NCI-H2196 treated with DMSO at 0.1 percent for 48 hours (cell line): Measurements from ENCODE around the gene KCNJ11.
A peak's percentile ranks its signal among the peaks of the same experiment; 100 is the strongest.
"Not testable (repeated sequence)": the region's sequence is repeated elsewhere in the genome, so short reads cannot be mapped to it uniquely, and the experiment has no call there.

Experiments
- DNase-seq: peaks from one replicate; lab custom pipeline; 2025; ENCODE audit not compliant: unreplicated experiment; lab: John Stamatoyannopoulos, UW

Gene KCNJ11

GRCh38 chr11:17388609-17389210, at the start of gene KCNJ11:
Gene KCNJ11, minus strand, starts transcription at chr11:17388659. Its CDS starts 568 bp downstream, at chr11:17388091.
- no peak for DNase-seq

DNA sequence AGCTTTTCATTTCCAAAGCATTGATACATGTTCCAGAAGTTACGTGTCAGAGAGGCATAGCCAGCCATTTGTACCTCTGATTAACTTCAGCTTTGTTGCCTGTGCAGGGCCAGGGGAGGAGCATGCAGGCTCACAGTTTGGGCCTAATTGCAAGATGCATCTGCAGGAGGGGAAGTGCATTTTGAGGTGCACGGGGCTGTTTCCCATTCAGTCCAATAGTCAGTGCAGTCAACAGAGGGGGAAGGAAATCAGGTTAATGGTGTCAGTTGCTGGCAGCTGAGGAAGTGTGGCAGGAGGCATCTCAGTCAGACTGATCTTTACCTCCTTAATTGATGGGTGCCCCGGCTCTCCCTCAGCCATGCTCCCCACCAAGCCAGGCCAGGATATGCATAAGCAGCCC, 48.9 kb upstream of the KCNJ11 start:
- DNase-seq: no peak

DNA sequence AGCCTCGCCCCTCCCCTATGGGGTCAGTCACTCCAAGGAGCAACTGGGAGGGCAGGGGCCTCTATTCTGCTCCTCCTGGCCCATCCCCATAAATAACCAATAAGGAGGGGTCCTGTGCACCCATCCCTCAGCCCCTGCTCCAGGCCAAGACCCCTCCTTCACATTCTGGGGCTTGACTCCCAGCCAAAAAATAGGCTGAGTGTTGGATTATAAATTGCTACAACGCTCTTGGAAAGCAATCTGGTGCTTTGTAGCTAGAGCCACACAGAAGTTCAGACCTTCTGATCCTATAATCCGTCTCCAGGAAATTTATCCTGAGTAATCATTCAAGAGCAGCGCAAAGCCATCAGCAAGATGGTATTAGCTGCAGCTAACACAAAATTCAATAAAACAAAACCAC, 45.6 kb upstream of the KCNJ11 start:
- no peak for DNase-seq

GRCh38 chr11:17432002-17432401, 43.5 kb upstream of the KCNJ11 start:
- no peak for DNase-seq

DNA sequence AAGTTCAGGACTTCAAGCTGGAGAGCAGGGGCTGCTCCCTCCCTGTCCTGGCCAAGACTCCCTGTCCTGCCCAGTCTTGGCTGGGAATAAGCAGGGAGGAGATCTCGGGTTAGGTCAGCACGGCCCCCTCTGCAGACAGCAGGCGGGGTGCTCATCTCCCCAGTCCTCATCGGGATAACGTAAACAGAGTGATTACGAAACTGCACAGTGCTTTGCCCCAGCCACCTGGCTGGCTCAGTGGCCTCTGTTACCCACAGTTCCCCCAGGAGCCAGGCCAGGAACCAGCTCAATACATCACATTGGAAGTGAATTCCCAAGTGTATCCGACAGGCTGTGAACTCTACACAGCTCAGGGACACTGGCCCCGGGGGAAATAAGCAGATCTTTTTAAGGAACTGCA, 42.7 kb upstream of the KCNJ11 start:
- no peak for DNase-seq

- DNase-seq: no peak
These were observed 42.2 kb upstream of the KCNJ11 start for GRCh38 chr11:17430616-17431015.

GRCh38 chr11:17428925-17429324, 40.5 kb upstream of the KCNJ11 start:
- DNase-seq: no peak

DNA sequence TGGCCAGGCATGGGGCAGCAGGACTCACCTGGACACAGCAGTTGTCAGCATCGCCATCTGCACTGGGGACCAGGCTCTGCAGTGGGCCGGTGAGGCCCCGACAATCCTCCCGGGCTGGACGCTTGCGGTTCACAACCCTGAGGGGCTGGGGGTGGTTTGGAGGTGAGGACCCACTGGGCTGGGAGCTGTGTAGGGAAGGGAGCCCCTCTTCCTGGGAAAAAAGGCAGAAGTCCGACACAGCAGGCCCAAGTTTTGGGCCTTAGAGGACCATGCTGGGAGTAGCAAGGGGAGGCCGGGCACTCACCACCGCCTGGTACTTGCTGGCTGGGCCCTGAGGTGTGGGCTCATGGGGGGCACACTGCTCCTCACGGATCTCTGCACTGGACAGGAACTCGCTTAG, 39.8 kb upstream of the KCNJ11 start:
- DNase-seq: no peak

DNA sequence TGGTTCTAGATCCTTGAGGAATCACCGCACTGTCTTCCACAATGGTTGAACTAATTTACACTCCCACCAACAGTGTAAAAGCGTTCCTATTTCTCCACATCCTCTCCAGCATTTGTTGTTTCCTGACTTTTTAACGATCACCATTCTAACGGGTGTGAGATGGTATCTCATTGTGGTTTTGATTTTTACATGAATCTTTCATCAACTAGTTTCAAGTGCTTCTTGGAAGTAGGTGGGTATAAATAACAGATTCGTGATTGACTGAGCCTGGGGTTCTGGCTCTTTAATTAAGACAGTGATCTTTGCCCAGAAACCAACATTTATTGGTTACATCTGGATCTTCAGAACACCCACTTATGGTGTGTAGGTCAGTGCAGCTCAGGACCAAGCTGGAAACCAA, 37.8 kb upstream of the KCNJ11 start:
- not testable (repeated sequence) for DNase-seq

- no peak for DNase-seq
These were observed 35.3 kb upstream of the KCNJ11 start for GRCh38 chr11:17423533-17424310.

GRCh38 chr11:17421781-17422180, 33.3 kb upstream of the KCNJ11 start:
- DNase-seq: no peak

- DNase-seq: no peak
These were observed 30.1 kb upstream of the KCNJ11 start for GRCh38 chr11:17418444-17419081.

GRCh38 chr11:17416492-17416891, 28.0 kb upstream of the KCNJ11 start:
- DNase-seq: no peak

- DNase-seq: no peak
These were observed 27.2 kb upstream of the KCNJ11 start for GRCh38 chr11:17415523-17416104.

DNA sequence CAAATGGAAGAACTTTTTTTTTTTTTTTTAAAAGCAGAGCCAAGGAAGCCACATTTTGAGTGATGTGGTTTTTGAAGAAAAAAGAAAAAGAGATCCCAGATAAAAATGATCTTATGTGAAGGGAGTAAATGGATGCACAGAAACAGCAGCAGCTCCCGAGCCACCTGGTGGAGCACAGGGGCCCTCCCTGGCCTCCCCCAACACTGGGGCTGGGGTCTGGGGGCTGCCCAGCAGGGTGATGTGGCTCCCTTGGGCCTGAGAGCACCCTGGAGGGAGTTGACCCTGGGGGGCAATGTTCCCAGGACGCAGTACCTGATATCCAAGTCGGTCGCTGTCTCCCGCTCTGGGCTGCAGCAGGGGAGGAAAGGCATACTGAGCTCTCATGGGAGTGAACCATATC, 26.5 kb upstream of the KCNJ11 start:
- no peak for DNase-seq

DNA sequence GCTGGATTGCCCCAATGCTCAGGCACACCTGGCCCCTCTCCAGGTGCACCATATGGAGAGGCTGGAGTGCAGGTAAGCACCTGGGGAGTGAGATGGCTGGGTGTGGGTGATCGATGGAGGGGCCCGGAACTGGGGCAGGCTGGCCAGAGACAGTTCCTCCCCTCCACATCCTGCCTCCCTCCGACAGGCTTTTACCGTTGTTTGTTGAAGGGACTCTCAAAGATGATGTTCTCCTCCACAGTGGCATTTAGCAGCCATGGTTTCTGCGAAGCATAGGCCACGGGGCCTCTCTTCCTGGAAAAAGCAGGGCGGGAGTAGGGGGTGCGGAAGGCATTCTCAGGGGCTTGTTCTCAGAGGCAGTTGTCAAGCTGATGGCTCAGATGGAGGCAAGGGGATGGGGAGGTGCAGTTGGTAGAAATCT, 25.9 kb upstream of the KCNJ11 start:
- no peak for DNase-seq

DNA sequence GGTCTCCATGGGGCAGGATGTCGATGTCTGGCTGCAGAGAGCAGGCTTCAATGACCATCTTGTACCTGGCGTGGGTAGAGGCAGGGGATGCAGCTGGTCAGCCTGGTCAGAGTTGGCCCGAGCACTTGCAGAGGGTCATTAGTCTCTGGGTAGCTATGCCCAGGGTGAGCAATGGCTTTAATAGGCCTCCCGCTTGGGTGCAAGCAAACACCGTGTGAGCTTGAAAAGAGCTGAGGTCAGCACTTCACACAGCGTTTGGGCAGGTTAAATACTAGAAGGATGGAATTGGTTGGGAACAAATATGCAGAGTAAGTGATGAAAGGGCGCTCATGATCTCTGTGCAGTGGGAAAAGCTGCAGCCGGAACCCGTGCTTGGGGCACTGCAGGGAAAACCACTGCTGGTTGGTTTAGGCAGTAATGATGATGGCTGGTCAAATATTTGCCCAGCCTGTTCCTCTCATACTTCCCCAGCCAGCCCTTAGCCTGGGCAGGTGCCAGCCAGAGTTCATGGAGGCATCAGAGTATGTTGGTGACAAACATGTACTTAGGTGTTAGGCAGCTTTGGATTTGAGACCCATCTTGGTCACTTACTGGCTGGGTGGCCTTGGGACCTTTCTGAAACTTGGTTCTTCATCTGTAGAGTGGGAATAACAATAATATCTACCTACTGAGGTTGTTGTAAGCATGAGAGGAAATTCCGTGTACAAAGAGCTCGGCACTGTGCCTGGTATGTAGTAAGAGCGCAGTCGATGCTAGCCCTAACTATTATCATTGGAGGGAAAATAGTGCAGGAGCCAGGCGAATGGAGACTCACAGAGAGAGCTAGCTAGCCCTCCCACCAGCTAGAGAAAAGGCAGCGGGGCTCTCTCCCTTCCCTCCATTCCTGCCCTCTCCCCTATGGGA, 25.2 kb upstream of the KCNJ11 start:
- peak; percentile 53 for DNase-seq

- no peak for DNase-seq
These were observed 24.2 kb upstream of the KCNJ11 start for GRCh38 chr11:17412488-17413180.

DNA sequence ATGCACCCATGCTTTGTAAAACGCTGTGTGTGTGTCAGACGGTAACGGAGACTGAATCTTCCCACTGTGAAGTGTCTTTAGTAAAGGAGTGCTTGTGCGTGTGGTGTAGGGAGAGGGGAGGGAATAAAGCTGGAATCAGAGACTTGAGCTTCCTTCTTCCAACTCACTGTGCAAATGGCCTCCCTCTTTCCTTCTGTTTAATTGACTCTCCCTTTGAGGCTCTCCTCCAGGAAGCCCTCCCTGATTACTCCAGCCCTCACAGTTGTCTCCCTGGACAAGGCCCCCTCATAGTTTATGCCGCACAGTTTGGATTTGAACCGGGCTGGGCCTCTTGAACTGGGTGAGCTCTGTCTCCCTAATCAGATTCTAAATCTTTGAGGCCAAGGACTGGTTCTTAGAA, 23.0 kb upstream of the KCNJ11 start:
- no peak for DNase-seq
